GM19351 (cell line): ENCODE measurements around the gene S100PBP.
A peak's percentile ranks its signal among the peaks of the same experiment; 100 is the strongest.

Experiments used
- ATAC-seq: cut with Tn5 transposase; IDR thresholded peaks from one replicate; pipeline ENCODE4 v1.9.1; 2021; ENCODE audit warnings: mild to moderate bottlenecking, moderate library complexity; ENCODE audit not compliant: unreplicated experiment

Gene S100PBP

GRCh38 chr1:32817159-32817814 is at the start of gene S100PBP, which contains the start of gene YARS1:
TSS of gene S100PBP (plus strand) at chr1:32817653. CDS start at chr1:32826100, 8,447 bp downstream.
TSS of gene YARS1 (minus strand) at chr1:32817358. CDS start at chr1:32817244, 114 bp downstream.
- peak; percentile 75 for ATAC-seq

DNA sequence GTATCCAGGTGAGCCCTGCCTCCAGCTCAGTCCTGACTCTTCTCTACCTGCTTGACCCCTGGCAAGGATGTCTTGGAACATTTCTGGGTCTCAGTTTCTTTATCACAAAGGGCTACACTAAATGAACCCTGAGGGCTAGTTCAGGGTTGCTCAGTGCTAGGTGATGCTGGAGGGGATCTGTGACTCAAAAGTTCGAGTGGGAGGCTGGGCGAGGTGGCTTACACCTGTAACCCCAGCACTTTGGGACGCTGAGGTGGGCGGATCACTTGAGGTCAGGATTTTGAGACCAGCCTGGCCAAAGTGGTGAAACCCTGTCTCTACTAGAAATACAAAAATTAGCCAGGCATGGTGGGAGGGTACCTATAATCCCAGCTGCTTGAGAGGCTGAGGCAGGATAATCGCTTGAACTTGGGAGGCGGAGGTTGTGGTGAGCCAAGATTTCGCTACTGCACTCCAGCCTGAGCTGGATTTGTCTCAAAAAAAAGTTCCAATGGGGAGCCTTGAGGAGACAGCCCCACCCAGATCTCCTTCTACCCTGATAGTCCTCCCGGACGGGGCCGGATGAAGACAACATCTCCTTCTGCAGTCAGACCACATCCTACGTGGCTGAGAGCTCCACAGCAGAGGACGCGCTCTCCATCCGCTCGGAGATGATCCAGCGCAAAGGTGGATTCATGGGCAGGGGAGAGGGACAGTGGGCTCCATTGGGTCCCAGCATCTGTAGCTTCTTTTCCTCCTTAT is 49.2 kb upstream of the S100PBP start:
- no peak for ATAC-seq

- no peak for ATAC-seq
Measured at GRCh38 chr1:32769524-32770220, 47.8 kb upstream of the S100PBP start.

DNA sequence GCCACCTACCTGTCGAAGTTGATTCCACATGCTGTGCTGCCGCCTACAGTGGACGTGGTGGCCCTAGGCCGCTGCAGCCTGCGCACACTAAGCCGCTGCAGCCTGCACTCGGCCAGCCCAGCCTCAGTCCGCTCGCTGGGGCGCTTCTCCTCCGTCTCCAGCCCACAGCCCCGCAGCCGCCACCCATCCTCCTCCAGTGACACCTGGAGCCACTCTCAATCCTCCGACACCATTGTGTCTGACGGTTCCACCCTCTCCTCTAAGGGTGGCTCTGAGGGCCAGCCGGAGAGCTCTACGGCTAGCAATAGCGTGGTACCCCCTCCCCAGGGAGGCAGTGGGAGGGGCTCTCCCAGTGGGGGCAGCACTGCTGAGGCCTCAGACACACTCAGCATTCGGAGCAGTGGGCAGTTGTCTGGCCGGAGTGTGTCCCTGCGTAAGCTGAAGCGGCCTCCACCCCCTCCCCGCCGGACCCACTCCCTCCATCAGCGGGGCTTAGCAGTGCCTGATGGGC is 47.2 kb upstream of the S100PBP start:
- no peak for ATAC-seq

DNA sequence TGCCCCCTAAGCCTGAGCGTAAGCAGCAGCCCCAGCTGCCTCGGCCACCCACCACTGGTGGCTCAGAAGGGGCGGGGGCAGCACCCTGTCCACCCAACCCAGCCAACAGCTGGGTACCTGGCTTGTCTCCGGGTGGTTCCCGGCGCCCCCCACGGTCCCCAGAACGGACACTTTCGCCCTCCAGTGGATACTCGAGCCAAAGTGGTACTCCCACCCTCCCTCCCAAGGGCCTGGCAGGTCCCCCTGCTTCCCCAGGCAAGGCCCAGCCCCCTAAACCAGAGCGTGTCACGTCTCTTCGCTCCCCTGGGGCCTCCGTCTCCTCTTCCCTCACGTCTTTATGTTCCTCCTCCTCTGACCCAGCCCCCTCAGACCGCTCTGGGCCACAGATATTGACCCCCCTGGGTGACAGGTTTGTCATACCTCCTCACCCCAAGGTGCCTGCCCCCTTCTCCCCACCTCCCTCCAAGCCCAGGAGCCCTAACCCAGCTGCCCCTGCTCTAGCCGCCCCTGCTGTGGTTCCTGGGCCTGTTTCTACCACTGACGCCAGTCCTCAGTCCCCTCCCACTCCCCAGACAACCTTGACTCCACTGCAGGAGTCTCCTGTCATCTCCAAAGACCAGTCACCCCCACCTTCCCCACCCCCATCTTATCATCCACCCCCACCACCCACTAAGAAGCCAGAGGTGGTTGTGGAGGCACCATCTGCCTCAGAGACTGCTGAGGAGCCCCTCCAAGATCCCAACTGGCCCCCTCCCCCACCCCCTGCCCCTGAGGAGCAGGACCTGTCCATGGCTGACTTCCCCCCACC is 46.5 kb upstream of the S100PBP start:
- no peak for ATAC-seq

DNA sequence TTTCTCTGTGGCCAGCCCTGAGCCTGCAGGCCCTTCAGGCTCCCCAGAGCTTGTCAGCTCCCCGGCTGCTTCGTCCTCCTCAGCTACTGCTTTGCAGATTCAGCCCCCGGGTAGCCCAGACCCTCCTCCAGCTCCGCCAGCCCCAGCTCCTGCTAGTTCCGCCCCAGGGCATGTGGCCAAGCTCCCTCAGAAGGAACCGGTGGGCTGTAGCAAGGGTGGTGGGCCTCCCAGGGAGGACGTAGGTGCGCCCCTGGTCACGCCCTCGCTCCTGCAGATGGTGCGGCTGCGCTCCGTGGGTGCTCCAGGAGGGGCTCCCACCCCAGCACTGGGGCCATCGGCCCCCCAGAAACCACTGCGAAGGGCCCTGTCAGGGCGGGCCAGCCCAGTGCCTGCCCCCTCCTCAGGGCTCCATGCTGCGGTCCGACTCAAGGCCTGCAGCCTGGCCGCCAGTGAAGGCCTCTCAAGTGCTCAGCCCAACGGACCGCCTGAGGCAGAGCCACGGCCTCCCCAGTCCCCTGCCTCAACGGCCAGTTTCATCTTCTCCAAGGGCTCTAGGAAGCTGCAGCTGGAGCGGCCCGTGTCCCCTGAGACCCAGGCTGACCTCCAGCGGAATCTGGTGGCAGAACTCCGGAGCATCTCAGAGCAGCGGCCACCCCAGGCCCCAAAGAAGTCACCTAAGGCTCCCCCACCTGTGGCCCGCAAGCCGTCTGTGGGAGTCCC is 45.7 kb upstream of the S100PBP start:
- ATAC-seq = no peak

GRCh38 chr1:32772281-32773017 is 45.0 kb upstream of the S100PBP start:
- no peak for ATAC-seq

- no peak for ATAC-seq
Measured at GRCh38 chr1:32773018-32773763, 44.3 kb upstream of the S100PBP start.

DNA sequence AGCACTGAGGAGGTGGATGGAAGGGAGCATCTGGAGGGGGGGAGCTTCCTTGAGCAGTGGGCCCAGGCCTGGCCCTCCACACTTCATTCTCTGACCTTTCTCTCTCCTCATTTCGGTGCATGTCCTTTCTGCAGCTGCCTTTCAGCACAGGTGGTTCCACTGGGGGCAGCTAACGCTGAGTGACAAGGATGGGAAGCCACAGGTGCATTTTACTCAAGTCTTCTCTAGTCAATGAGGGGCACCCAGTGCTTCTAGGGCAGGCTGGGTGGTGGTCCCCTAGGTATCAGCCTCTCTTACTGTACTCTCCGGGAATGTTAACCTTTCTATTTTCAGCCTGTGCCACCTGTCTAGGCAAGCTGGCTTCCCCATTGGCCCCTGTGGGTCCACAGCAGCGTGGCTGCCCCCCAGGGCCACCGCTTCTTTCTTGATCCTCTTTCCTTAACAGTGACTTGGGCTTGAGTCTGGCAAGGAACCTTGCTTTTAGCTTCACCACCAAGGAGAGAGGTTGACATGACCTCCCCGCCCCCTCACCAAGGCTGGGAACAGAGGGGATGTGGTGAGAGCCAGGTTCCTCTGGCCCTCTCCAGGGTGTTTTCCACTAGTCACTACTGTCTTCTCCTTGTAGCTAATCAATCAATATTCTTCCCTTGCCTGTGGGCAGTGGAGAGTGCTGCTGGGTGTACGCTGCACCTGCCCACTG is 43.5 kb upstream of the S100PBP start:
- ATAC-seq = no peak

- ATAC-seq = no peak
Measured at GRCh38 chr1:32774464-32774808, 43.0 kb upstream of the S100PBP start.

- ATAC-seq = no peak
Measured at GRCh38 chr1:32774950-32775634, 42.4 kb upstream of the S100PBP start.

- ATAC-seq = no peak
Measured at GRCh38 chr1:32775640-32776337, 41.7 kb upstream of the S100PBP start.

GRCh38 chr1:32779242-32779641 is 38.2 kb upstream of the S100PBP start:
- no peak for ATAC-seq

DNA sequence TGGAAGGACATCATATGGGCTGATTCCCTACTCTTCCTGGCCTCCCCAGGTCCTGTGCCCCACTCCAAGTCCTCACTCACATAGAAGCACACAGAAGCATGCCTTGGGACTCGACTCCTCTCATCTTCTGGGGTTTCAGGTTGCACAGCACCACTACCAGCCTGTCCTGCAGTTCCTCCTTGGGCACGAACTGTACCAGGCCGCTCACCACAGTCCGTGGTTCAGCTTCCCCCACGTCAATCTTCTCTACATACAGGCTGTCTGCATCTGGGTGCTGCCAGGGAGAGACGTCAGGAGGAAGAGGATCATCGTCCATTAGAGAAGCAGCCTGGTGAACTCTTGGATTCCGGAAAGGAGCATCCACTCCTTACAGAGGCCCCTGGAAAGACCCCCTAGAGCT is 37.4 kb upstream of the S100PBP start:
- no peak for ATAC-seq

DNA sequence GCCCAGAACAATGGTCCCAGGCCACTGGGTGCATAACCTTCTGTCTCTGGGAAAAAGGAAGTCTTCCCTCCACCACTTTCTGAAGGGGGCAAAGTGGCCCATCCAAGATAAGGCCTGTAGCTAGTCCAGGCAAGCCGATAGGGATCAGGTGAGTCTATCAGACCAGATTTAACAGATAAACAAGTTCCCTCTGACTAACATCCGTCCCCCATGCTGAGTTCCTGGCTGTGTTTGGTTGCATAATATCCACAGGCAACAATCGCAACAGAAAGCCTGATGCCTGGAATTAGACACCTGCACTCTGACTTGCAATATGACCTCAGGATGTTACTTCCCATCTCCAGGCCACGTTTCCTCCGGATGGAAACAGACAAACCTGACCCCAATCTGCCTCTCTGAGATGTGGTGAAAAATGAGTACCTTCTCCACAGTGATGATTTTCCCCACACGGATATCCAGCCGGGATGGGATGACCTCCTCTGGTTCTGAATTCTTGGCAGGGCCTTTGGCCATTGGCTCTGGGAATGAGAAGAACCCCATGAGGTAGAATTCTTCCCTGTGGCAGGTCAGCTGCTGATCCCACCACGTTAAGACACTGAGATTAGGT is 36.7 kb upstream of the S100PBP start:
- ATAC-seq = no peak

DNA sequence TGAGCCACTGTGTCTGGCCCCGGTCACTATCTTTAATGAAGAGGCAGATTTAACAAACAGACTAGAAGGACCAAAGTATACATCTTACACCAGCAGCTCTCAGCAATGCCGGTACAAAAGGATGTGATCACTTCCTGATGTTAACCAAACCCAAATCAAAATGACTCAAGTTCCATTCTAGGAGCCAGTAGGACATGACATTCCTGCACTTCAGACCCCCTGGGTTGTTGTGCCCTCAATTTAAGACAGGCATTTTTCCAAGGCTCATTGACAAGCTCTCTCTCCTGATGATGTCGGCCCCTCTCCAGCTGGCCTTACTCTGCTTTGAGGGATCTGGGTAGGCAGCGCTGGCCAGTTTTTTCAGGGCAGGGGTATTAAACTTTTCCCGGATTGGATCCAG is 35.4 kb upstream of the S100PBP start:
- ATAC-seq = no peak

- no peak for ATAC-seq
Measured at GRCh38 chr1:32783851-32784250, 33.6 kb upstream of the S100PBP start.
